Measurements from ENCODE around the gene CEP83.
"Not testable (repeated sequence)": the region's sequence is repeated elsewhere in the genome, so short reads cannot be mapped to it uniquely, and the experiment has no call there.

Gene CEP83

DNA sequence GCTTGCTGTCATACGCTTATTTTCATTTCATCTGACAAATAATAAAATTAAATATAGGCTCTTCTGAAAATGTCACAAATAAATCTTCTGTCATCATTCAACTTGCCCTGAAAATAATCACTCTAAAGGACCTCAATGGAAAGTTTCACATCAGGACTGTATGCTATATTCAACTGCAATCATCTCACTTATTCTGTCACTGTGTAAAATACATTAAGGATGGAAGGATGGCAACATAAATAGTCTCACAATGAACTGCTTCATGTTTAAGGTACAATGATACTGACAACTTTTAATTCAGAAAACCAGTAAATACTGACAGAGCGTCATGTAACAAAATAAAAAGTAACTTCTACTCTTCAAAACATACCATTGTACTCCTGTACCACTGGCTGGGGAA is 82.1 kb downstream of the CEP83 start:
- no peak for DNase-seq

DNA sequence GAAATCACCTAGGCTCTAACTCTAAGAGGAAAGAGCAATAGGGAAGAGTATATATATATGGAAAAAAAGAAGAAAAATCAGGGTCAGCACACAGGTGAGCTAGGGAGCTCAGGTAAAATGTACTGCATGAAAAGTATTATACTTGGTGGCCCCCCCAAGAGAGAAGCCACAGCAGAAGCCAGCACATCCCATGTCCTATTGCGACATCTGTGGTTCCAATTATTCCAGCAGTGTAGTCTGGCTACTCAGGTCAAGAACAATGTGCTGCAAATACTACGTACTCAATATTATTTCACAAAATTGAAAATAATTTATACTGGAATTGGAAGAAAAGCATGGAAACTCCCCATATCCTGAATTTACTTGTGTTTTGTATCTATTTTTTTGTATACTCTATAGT is 85.5 kb downstream of the CEP83 start:
- DNase-seq = no peak

DNA sequence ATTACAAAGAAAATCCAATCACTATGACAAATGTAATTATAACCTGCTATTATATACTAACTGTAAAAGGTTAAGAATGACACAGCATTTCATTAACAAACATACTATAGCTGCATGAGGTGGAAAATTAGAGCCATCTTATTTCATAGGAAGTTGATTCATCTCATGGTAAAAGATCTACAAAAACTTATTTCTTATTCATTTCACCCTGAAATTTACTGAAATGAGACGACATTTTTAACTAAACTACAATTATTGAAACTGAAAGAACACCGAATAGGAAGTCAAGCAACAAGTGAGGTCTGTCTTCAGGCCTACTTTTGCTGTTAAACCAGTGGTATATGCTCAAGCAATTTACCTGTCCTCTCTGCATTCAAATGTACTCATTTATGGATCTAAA is 87.2 kb downstream of the CEP83 start:
- no peak for DNase-seq

DNA sequence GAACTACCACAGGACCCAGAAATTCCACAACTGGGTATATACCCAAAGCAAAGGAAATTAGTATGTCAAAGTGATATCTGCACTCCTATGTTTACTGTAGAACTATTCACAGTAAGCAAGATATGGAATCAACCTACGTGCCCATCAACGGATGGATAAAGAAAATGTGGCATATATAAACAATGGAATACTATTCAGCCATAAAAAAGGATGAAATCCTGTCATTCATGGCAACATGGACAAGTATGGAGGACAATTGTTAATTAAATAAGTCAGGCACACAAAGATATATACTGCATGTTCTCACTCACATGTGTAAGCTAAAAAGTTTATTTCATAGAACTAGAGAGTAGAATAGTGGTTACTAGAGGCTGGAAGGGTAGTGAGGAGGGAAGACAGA is 97.0 kb downstream of the CEP83 start:
- DNase-seq = no peak

DNA sequence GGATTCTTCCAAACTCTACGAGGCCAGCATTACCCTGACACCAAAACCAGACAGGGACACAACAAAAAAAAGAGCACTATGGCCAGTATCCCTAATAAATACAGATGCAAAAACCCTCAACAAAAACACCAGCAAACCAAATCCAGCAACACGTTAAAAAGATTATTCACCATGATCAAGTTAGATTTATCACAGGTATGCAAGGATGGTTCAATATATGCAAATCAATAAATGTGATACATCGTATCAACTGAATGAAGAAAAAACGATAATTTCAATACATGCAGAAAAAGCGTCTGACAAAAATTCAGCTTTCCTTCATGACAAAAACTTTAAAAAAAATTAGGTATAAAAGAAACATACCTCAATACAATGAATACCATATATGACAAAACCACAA is 99.9 kb downstream of the CEP83 start:
- no peak for DNase-seq

DNA sequence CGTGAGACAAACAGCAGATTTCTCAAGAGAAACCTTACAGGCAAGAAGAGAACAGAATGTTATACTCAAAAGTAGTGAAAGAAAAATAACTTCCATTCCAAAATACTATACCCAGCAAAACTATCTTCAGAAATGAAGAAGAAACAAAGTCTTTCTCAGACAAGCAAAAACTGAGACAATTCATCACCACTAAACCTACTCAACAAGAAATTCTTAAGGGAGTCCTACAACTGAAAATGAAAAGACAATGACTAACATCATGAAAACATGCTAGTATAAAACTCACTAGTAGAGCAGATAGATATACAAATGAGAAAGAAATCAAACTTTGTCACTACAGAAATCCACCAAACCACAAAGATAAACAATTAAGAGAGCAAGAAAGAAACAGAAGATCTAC is 106.5 kb downstream of the CEP83 start:
- DNase-seq = no peak

DNA sequence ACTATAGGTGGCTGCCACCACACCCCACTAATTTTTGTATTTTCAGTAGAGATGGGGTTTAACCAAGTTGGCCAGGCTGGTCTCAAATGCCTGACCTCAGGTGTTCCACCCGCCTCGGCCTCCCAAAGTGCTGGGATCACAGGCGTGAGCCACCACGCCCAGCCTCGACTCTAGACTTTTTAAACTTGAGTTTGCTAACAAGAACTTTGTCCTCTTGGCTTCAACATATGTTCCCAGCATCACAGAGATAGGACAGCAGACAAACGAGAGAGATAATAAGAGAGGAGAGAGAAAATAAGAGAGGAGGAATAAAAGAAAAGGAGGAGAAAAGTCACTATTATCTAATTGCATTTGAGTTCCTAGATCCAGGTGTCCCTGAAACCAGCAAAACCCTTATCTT is 119.1 kb downstream of the CEP83 start:
- no peak for DNase-seq

DNA sequence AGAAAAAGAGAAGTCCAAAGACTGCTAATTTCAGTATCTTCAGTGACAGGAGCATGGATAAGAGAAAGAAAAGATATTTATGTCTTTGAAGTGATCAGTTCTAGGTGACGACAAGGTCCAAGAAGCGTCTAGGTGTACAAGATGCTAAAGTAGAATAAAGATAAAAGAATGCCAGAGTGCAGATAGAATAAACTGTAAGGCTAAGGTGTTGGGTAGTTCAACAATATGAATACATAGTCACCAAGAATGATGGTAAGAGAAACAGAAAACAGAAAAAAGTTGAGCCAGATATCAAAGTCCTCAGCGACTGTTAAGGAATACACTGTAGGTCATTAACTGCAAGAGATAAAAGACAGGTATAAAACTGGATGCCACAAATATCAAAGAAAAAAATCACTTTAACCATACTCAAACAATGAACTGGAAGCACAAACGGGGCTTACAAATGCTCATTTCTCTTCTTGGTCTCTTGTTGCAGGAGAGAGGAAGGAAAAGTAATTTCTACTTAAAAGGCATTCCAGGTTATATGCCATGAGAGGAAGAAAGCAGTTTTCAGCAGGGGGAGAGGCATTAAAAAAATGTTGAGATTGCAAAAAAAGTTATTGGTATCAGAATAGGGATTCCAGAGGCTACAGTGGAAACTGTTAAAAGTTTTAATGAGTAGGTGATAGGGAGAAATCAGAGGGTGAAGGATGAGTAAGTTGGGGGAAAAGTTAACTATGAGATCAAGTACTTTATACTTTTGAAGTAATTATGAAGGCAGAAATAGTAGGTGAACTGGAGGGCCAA is 121.5 kb downstream of the CEP83 start:
- DNase-seq = no peak

DNA sequence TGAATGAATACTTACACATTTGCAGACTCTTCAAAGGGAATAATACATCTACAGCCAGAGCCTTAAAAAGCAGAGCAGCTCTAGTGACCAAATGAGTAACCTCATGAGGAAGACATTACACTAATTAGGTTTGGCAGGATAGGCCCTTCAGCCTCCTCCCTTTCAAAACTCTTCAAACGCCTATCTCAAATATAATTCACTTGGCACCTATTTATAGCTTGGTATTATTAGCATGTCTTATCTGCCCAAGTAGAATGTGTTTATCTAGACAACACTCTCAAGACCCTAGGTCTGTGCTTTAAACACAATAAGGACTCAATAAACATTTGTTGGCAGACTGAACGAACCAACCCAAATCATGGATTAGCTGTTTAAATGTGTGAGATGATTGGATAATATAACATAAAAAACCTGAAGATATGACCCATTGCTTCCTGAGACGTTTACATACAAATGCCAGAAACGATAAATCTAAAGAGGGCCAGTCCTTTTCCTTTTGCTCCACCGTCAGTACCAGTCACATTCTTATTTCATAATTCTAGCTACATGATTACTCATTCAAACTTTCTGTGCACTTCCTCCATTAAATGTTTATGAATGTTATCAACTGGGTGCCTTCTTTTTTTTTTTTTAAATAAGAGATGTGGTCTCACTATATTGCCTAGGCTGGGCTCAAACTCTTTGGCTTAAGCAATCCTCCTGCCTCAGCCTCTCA is 123.3 kb downstream of the CEP83 start:
- DNase-seq = no peak

DNA sequence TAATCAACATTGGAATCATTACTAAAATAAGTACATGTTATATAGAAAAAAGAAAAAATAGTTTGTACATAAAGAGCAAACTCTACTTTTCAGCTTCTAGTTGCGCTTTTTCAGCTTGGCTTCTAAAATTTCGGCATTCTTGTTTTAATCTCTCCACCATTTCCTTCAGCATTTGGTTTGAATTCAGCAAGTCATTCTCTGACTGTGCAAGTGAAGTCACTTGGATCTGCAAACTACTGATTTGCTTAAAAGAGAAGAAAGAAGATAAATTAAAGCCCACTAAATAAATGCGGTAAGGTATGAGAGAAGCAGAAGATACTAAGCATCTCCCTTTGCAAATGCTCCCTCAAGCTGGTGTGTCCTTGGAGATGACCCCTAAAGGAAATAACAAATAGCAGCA is 126.3 kb downstream of the CEP83 start:
- DNase-seq = no peak

DNA sequence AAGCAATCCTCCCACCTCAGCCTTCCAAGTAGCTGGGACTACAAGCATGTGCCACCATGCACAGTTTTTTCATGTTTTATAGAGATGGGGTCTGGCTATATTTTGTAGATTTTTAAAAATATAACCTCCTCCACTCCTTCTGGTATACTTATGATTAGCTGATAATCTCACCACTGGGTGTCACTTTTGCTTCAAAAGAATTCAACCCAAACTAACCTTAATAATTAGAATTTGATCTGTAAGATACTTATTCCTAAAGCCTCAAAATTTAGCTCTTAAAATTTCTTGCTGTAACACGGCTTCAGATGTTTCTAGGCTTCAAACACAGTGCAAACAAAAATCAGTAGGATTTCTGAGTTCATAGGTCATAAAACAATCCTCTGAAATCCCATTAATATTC is 130.3 kb downstream of the CEP83 start:
- DNase-seq = no peak

DNA sequence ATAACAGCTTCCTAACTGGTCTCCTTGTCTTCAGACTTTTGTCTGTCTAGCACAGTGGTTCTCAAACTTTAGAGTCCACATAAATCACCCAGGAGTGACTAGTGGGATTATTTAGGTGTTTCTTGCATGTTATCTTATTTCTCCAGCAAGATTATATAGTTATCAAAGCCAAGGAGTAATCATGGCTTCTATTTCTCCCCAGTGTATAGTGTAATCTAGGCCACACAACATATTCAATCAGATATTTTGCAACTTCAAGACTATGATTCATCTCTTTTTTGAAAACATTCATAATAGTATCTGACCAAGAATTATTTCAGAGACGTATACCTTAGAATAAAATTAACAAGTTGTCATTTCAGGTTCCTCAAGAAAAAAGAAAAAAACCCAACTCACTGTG is 131.9 kb downstream of the CEP83 start:
- DNase-seq = no peak

DNA sequence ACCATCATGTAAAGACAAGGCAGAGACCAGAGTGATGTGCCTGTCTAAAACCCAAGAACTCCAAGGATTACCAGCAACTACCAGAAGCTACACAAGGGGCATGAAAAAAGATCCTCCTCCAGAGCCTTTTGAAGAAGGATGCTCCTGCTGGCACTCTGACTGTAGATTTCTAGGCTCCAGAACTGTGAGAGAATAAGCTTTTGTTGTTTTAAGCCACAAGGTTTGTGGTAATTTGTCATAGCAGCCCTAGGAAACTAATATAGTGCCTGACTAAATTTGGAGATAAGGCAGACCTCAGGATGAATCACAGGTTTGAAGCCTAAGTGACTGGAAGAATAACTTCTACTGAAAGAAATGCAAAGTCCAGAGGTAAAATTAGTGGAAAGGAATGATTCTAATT is 132.9 kb downstream of the CEP83 start:
- DNase-seq = no peak

DNA sequence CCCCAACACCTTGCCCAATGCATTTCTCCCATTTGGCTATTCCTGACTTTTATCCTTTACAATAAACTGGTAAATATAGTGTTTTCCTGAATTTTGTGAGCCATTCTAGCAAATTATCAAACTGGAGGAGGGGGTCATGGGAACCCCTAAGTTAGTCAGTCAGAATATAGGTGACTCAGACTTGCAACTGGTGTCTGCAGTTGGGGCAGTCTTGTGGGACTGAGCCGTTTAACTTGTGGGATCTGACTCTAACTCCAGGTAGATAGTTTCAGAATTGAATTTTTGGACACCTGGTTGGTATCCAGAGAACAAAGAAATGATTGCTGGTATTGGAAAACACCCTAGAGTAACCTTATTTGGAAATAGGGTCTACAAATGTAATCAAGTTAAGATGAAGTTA is 133.4 kb downstream of the CEP83 start:
- DNase-seq = no peak

DNA sequence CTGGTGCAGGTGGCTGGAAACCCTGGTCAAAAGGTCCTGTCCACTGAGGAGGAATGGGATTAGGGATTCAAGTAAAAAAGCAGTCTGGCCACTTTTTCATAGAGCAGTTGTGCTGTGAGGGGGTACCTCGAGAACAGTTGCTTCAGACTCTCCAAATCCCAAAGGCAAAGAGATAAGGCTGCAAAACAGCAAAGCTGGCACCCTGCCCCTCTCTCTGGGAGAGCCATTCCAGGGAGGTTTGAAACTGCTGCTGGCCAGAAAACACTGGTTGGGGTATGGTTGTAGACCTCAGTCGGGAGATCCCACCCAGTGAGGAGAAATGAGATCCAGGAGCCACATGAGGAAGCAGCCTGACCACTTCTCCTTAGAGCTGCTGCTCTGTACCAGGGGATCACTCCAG is 137.3 kb downstream of the CEP83 start:
- no peak for DNase-seq

DNA sequence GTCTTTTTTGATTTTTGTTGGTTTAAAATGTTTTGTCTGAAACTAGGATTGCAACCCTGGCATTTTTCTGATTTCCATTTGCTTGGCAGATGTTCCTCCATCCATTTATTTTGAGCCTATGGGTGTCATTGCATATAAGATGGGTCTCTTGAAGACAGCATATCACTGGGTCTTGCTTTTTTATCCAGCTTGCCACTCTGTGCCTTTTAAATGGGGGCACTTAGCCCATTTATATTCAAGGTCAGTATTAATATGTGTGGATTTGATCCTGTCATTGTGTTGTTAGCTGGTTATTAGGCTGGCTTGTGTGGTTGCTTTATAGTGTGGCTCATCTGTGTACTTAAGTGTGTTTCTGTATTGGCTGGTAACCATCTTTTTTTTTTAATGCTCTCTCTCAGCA is 139.6 kb downstream of the CEP83 start:
- no peak for DNase-seq

DNA sequence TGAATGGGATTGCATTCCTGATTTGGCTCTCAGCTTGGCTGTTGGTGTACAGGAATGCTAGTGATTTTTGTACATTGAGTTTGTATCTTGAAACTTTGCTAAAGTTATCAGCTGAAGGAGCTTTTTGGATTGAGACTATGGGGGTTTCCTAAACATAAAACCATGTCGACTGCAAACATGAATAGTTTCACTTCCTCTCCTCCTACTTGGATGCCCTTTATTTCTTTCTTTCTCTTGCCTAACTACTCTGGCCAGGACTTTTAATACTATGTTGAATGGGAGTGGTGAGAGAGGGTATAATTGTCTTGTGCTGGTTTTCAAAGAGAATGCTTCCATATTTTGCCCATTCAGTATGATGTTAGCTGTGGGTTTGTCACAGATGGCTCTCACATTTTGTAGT is 141.5 kb downstream of the CEP83 start:
- DNase-seq = no peak

DNA sequence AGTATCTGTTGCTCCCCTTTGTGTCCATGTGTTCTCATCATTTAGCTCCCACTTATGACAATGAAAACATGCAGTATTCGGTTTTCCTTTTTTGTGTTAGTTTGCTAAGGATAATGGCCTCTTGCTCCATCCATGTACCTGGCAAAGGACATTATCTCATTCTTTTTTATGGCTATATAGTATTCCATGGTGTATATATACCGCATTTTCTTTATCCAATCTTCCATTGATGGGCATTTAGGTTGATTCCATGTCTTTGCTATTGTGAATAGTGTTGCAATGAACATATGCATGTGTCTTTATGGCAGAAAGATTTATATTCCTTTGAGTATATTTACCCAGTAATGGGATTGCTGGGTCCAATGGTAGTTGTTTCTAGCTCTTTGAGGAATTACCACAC is 143.1 kb downstream of the CEP83 start:
- DNase-seq = not testable (repeated sequence)

DNA sequence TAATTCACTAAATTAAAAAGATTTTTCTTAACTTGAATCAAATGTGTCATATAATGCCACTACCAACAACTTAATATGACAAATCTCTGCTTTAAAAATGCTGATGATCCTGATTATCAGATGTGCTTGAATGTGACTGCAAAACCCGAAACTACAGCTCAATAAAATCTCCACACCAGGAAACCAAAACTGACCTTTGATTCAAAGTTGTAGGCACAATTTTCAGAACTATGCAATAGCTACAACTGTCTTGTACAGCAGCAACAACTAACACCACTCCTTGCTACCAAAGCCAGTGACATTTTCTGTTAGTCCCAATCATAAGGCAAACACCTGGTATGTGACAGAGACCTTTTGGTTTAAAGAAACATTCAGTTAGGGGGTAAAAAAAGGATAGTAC is 147.3 kb downstream of the CEP83 start:
- no peak for DNase-seq

DNA sequence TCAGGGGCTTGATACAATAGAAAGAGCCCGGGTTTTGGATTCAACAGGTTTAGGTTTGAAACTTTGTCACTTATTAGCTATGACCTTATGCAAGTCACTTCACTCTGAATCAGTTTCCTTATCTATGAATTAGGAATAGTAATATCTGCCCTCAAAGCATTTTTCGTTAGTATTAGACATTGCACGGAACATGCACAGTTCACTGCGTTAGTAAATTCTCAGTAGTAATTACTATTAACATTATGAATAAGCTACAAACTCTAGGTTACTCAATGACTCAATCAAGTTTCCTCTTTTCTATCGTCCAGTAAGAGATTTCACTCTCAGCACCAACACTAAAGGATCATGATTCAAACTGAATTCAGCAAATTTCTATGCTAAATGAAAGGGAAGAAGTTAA is 150.3 kb downstream of the CEP83 start:
- DNase-seq = no peak

DNA sequence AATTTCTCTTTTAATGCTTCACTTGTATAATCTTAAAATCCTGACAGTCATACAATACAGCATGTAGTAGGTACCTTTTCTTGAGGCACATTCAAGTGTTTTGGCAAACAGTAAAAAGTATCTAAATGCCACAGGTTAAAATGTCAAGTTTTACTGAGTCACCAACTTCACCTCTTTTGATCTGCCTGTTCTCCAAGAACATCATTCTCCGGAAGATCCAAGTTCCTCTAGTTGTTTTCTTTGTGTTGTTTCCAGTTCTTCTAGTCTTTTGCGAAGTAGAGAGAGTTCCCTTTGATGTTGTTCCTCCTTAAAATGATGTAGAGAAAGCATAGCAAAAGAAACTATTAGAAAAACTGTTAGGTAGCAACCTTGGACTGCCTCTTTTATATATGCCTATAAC is 151.1 kb downstream of the CEP83 start:
- DNase-seq = no peak

DNA sequence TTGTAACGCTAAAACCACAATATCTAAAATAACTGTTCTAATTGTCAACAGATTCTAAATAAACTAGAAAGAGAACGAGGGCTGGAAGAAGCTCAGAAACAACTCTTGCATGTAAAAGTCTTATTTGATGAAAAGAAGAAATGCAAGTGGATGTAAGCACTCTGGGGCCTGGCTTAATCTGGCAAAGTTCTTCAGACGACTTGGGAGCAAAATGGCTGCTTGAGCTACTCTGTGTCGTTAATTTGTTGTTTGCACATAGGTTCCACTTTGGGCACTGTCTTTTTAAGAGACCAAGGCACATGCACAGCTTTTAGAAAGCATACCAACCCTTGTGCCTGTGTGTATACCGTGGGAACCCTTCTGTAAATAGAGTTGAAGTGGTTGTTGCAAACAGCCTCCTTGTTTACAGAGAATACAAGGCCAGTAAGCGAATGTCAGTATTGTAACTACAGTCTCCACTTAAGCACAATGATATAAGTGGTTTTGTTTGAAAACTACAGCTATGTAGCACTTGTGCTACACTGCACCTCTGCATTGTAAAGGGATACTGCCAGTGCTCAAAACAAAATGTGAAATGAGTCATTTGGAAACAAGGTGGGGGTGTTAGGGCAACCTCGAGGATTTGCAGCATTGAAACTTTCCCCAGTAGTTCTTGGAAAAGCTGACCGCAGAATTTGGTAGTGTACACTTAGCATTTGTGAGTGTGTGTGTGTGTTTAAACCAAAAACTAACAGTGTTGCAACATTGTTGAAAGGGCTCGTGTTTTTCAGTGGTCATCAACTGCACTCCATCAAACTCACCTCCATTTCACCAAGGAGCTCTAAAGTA is 154.3 kb downstream of the CEP83 start:
- no peak for DNase-seq

DNA sequence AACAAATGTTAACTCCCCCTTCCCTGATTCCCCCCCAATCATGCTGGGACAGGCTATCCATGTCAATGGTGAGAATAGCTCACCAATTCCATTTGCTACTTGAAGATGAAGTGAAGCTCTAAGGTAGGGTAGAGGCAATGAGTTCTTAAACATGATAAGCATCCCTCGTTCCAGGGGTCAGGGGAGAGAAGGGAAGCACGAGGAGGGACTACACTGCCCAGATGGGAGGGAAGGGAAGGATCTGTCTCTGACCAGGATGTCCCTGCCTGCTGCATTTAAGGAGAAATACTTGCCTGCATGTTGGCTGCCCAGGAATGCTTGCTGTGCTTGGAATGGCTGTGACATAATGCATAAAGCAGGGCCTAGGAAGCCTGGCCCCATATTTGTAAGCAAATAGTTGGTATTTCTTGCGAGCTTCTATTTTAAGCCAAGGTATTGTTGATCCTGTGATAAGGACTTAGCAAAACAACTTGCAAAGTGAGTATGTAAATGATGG is 155.1 kb downstream of the CEP83 start:
- no peak for DNase-seq

DNA sequence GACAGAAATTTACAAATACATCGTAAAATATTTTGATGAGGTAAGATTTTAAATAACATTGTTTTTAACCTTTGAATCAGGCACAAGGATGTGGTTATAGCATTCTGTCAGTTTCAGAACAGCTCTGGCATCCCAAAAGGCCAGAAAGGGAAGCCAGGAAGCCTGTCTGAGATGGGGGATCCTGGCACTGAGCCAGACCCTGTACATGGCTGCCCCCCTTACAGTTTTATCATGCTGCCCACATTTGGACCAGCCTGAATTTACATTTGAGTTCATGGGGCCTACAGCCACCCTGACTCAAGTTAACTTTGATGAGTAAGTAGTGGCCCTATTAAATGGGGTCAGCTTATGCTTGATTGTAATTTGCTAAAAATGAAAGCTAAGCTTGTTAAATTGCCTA is 155.7 kb downstream of the CEP83 start:
- DNase-seq = no peak
